ELF-1 (cell line): ENCODE data around the gene ZDHHC14.

Source experiments
- DNase-seq: peaks from one replicate; pipeline ENCODE4 v3.0.0-alpha.2; 2016; ENCODE audit warnings: low read depth, low spot score

ZDHHC14 gene

GRCh38 chr6:157596461-157596860 is 215.5 kb downstream of the ZDHHC14 start:
- DNase-seq: no peak

DNA sequence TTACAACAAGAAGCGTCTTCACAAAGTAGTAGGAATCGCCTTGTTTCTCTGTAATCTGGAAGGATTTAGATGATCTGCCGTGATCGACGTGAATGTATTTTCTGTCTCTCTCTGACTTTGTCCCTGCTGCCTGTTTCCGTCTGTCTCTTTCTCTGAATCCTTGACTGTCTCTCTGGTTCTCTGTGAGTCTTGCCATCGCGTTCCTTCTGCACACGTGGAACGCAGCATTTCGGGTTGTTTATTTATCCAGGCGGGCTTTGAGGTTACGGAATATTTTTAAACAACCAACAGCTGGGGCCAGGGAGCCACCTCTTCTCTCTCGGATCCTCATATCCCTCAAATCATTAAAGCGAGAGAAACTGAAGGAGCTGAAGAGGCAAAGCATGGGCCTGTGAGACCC is 215.9 kb downstream of the ZDHHC14 start:
- DNase-seq: no peak

DNA sequence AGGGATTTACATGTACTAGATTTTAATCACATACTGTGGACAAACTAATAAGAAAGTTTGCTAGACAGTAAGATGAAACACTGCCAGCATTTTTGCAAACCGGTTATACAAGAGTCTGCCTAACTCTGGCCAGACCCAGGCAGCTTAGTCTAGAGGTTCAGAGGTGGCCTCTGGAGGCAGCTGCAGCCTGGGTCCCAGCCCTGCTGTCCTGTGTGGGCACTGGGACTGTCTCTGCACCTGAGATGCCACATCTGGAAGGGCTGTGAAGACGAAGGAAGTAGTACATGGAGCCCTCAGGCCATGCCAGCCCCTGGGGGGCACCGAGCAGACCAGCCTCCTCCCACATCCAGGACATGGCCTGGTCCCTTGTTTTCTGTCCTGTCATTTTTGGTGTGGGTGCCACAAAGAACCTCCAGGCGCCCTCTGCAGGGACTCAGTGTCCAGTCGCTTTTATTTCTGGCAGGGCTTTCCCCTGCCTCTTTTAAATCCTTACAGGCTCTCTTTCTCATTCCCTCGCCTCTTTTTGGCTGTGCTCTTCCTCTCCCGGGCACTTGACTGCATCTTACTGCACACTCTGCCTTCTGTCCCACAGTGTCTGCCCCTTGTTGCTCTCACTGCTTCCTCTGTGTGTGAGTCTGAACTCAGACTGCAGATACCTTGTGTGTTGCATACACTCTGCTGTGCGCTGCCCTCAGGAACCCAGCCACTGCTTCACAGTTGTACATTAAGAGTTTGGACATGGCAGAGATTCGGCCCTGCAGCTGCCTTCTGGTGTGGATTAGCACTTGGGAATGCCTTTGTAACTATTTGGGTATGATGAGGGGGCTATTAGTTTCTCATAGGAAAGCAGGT is 216.7 kb downstream of the ZDHHC14 start:
- DNase-seq: peak; percentile 82

- DNase-seq: no peak
Observed at GRCh38 chr6:157599191-157599590, 218.2 kb downstream of the ZDHHC14 start.

GRCh38 chr6:157600807-157601206 is 219.8 kb downstream of the ZDHHC14 start:
- DNase-seq: no peak

- no peak for DNase-seq
Observed at GRCh38 chr6:157602521-157603295, 221.7 kb downstream of the ZDHHC14 start.

DNA sequence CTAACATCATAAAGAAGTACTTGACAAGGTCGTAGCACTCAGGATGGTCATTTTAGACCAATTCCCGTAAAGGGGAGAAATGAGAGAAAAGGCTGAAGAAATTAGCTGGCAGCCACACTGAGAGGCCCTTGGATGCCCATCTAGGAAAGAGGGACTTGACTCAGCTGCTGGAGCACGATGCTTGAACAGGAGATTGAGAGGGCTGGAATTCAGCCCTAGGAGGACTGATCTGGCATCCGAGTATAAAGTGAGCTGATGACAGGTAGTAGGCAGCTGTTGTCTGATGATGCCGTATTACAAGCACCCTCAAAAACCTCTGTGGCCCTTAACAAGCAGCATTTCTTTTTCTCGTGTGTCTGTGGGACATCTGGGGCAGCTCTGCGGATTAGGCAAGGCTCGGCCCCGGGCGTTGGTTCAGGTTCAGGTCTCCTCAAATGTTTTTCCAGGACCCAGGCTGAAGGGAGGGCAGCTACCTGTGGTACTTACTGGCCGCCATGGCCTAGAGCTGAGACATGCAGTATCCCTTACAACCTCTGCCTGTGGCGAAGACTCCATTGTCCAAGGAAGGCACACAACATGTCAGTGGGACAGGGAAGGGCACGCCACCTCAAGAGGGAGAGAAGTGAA is 222.4 kb downstream of the ZDHHC14 start:
- DNase-seq: no peak

DNA sequence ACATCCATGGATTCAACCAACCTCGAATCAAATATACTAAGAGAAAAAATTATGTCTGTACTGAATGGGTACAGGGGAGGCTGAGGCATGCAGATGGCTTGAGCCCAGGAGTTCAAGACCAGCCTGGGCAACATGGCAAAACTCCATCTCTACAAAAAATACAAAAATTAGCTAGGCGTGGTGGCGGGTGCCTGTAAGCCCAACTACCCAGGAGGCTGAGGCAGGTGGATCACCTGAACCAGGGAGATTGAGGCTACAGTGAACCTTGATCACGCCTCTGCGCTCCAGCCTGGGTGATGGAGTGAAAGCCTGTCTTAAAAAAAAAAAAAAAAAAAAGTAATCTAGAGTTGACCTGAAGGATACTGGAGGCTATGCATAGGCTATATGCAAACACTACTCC is 223.0 kb downstream of the ZDHHC14 start:
- DNase-seq: no peak

- no peak for DNase-seq
Observed at GRCh38 chr6:157604816-157605215, 223.8 kb downstream of the ZDHHC14 start.

DNA sequence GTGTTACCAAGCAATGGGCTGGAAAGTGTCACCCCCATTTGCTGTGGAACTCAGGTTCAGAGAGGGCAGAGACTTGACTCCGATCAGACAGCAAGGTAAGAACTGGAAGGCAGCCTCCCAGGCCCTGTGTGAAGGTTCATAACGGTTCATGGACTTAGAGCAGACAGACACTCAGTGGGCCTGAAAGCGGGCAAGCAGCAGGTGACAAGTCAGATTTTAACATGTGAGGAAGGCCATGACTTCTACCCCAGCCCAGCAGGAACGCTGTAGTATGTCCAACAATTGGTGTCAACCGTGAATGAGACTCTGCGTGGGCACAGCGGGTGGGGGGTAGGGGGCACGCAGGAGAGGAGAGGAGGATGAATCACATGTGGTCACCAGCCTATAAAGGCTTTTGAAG is 224.5 kb downstream of the ZDHHC14 start:
- DNase-seq: no peak

GRCh38 chr6:157606516-157606915 is 225.5 kb downstream of the ZDHHC14 start:
- no peak for DNase-seq

GRCh38 chr6:157607317-157608109 is 226.5 kb downstream of the ZDHHC14 start:
- peak; percentile 68 for DNase-seq

DNA sequence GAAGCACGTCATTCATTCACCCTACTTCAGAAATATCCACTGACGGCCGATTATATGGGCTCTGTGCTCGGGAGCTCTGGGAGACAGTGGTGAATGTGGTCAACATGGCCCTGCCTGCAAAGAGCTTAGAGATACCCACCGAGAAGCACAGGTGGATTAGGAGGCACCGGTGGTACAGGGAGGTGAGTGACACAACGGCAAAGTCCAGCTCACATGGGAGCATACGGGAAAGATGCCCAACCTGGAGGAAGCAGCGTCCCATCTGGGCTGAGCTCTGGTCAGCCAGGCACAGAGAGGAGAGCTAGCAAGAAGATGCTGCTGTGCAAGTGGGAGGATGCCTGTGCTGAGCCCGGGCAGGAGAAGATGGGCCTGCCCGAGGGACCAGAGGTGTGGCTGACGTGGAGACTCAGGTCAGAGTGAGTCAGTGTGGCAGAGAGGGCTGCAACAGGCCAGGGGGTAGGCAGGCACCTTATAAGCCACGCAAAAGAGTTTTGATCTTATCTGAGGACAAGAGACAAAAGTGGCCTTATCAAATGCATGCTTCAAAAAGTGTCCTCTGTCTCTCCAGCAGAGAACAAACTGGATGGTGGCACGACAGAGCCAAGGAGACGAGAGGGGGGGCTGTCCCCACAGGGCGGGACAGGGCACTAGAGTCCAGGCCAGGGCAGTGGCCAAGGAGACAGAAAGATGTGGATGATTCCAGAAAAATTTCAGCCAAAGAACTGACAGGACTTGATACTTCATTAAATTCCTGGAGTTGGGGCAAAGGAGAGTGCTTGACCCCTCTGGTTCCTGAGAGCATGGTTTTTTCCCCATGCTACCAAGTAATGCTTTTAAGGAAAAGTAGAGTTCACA is 227.5 kb downstream of the ZDHHC14 start:
- DNase-seq: no peak

GRCh38 chr6:157609117-157609516 is 228.1 kb downstream of the ZDHHC14 start:
- no peak for DNase-seq

DNA sequence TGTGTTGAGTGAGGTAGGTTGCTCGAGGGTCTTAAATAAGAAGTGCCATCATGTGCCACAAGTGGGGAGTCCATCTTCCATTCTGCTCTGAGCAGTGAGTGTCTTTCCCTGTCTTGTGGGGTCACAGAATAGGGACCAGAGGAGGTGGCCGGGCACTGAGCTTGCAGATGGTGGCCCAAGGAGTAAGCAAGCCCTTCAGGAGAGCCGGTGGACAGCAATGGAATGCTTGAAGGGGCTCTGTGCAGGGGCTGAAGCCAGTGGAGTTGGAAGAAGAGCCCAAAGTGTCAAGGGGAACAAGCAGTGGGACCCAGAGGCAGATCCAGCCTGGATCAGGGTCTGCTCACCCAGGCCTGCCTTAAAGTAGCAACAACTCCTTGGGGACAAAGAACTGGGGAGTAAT is 228.6 kb downstream of the ZDHHC14 start:
- DNase-seq: no peak

GRCh38 chr6:157610451-157610999 is 229.5 kb downstream of the ZDHHC14 start:
- peak; percentile 30 for DNase-seq

- no peak for DNase-seq
Observed at GRCh38 chr6:157611406-157611805, 230.4 kb downstream of the ZDHHC14 start.

DNA sequence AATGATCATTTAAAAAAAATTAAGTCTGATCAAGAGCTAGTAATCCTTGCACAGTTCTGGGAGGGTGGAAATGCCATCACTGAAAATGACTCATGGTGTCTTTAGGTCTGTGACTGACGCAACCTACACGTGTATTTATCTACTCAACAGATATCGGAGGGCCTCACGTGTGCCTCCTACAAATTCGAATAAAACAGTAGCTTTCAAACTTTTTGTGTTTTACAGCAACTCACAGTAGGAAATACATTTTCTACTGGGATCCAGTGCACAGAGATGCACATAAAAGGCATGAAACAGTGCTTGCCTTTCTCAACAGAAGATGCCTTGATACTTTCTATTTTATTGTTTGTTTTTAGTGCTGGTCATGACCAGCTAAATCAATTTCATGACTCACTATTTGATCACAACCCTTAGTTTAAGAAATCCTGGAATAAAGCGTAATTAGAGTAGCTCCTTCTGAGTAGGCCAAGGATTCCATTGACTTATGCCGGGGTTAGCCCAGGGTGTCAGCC is 232.1 kb downstream of the ZDHHC14 start:
- DNase-seq: no peak

- no peak for DNase-seq
Observed at GRCh38 chr6:157614026-157614568, 233.1 kb downstream of the ZDHHC14 start.

GRCh38 chr6:157615420-157615769 is 234.4 kb downstream of the ZDHHC14 start:
- no peak for DNase-seq
